Epithelial cell of esophagus (primary cell): ENCODE data around the gene ARID5B.

ENCODE experiments used
- DNase-seq: peaks from one replicate; pipeline ENCODE4 v3.0.0; 2010; ENCODE audit warnings: low read depth
- H3K4me3 ChIP-seq: 2 replicates; pipeline ENCODE4 v1.5.1; 2011; ENCODE audit warnings: mild to moderate bottlenecking, low read length, control low read depth
- CTCF ChIP-seq: IDR thresholded peaks from 2 replicates; pipeline ENCODE4 v1.5.1; 2011; ENCODE audit warnings: low read depth, mild to moderate bottlenecking, low read length, control low read depth, inconsistent platforms; ENCODE audit not compliant: insufficient read depth; ENCODE audit errors: missing control alignments

ARID5B gene

GRCh38 chr10:61944410-61945147, 43.1 kb downstream of the ARID5B start:
- DNase-seq: no peak
- no peak for TF ChIP-seq CTCF
- H3K4me3 ChIP-seq: no peak overlapping the region

GRCh38 chr10:61949687-61950086, 48.2 kb downstream of the ARID5B start:
- DNase-seq: no peak
- H3K4me3 ChIP-seq: no peak overlapping the region
- TF ChIP-seq CTCF: no peak

GRCh38 chr10:61950449-61951143, 49.1 kb downstream of the ARID5B start:
- H3K4me3 ChIP-seq: no peak overlapping the region
- DNase-seq: no peak
- no peak for TF ChIP-seq CTCF

GRCh38 chr10:61951144-61951483, 49.6 kb downstream of the ARID5B start:
- DNase-seq: no peak
- TF ChIP-seq CTCF: no peak
- no peak overlapping the region for H3K4me3 ChIP-seq

- H3K4me3 ChIP-seq: no peak overlapping the region
- no peak for TF ChIP-seq CTCF
- DNase-seq: no peak
Observed at GRCh38 chr10:61952028-61952674, 50.7 kb downstream of the ARID5B start.

GRCh38 chr10:61953183-61953582, 51.7 kb downstream of the ARID5B start:
- no peak overlapping the region for H3K4me3 ChIP-seq
- TF ChIP-seq CTCF: no peak
- no peak for DNase-seq
